Left kidney (tissue), 8 donors: ENCODE results near the gene SAMSN1. TPM values are rescaled to one million over a fixed set of nuclear protein-coding genes. Genes with fewer than 3 reads are reported as not detected.

Experiments
- DNase-seq: peaks from one replicate; pipeline ENCODE4 v3.0.0-alpha.2; 2013
- long read RNA-seq, 8 donors: transcript quantifications; one replicate each; lab custom pipeline, GENCODE V29; 2026
- polyA plus RNA-seq: library from polyadenylated mRNA; unstranded; fragments of 120-200 nt; gene quantifications from one replicate; pipeline ENCODE4 v1.2.1, GENCODE V29; 2013; ENCODE audit not compliant: insufficient read length

SAMSN1 gene
- 3.2 TPM for polyA plus RNA-seq
- long read RNA-seq, donor 1, partial matches to known transcripts: 0 of 1 reads
- long read RNA-seq, donor 1, other reads (novel, unspliced or antisense): 0 of 1 reads
- long read RNA-seq, donor 2, partial matches to known transcripts: 0 of 1 reads
- long read RNA-seq, donor 2, other reads (novel, unspliced or antisense): 0 of 1 reads
- long read RNA-seq, donor 3, partial matches to known transcripts: 0 of 3 reads
- long read RNA-seq, donor 3, other reads (novel, unspliced or antisense): 0 of 3 reads
- long read RNA-seq, donor 4: 0 reads
- long read RNA-seq, donor 5, partial matches to known transcripts: 0 of 3 reads
- long read RNA-seq, donor 5, other reads (novel, unspliced or antisense): 0 of 3 reads
- long read RNA-seq, donor 6: 0 reads
- long read RNA-seq, donor 7, partial matches to known transcripts: 0 of 2 reads
- long read RNA-seq, donor 7, other reads (novel, unspliced or antisense): 0 of 2 reads
- long read RNA-seq, donor 8, partial matches to known transcripts: 0 of 1 reads
- long read RNA-seq, donor 8, other reads (novel, unspliced or antisense): 0 of 1 reads

- DNase-seq: no peak
Observed at GRCh38 chr21:14545906-14546480, at the start of gene SAMSN1. SAMSN1 (minus strand) TSS chr21:14546315; CDS start chr21:14546261, 54 bp downstream.

- no peak for DNase-seq
Observed at GRCh38 chr21:14595449-14595848, 49.3 kb upstream of the SAMSN1 start.

DNA sequence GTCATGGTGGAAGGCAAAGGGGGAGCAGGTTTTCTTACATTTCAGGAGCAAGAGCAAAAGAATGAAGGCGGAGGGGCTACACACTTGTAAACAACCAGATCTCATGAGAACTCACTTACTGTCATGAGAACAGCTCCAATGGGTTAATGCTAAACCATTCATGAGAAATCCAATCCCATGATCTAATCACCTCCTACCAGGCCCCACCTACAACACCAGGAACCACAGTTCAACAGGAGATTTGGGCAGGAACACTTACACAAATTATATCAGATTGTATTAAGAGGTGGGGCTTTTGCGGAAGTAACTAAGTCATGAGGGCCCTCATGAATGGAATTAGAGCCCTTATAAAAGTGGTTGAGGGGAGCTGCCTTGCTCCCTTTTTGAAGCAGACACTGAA is 48.9 kb upstream of the SAMSN1 start:
- no peak for DNase-seq

DNA sequence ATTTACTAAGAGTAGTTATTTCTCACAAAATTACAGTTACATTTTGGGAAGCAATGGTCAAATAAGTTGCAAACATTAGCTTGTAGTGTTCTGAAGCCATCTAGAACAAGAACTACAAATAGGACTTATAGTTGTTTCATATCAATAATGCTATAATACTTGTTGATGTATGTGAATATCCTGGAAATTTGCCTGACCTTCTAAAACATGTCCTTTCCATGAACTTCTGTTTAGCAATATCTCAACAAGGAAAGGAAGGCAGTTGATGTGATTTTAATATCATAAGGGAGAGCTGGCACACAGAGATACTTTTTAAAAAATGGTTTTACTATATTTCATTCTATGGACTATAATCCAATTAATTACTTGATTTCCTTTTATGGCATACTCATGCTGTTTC is 47.1 kb upstream of the SAMSN1 start:
- DNase-seq: no peak

- DNase-seq: no peak
Observed at GRCh38 chr21:14592296-14593000, 46.3 kb upstream of the SAMSN1 start.

- no peak for DNase-seq
Observed at GRCh38 chr21:14591882-14592281, 45.8 kb upstream of the SAMSN1 start.

DNA sequence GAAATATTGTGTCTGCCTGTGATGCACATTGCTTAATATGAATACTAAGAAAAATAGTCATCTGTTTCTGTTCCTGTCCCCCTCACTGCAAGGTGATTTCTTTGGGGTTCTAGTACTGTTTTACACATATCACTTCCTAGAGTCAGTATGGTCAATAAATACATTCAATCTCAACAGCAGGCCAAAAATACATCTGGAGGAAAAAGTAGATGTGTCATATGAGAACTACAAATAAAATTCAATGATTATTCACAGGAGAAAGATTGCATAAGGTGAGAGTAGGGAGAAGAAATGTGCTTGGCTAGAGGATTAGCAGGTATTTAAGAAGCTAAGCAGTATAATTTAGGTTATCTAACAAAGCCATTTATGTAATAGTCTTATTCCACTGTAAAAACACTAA is 45.3 kb upstream of the SAMSN1 start:
- no peak for DNase-seq

DNA sequence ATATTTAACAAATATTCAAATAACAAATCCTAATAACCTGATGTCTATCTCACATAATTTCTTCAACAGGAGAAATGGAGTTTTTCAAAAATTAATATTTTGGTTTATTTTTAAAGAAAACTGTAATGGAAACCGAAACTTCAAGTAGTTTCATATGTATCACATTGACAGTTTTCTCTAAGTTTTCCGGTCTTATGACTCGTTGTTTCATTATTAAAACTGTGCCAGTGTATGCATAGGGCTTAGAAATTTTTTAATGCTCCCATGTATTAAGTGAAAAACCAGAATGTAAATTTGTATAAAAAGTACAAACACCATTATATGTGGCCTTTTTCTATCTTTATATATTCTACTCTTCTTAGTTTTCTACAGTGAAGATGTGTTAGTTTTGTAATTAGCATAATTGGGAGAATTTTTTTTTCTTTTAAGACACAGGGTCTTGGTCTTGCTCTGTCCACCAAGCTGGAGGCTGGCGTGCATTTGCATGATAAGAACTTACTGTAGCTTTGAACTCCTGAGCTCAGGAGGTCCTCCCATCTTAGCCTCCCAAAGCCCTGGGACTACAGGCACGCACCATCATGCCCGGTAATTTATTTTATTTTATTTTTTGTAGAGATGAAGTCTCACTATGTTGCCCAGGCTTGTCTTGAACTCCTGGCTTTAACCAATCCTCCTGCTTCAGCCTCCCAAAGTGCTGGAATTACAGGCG is 43.9 kb upstream of the SAMSN1 start:
- no peak for DNase-seq

- no peak for DNase-seq
Observed at GRCh38 chr21:14587266-14587665, 41.2 kb upstream of the SAMSN1 start.

DNA sequence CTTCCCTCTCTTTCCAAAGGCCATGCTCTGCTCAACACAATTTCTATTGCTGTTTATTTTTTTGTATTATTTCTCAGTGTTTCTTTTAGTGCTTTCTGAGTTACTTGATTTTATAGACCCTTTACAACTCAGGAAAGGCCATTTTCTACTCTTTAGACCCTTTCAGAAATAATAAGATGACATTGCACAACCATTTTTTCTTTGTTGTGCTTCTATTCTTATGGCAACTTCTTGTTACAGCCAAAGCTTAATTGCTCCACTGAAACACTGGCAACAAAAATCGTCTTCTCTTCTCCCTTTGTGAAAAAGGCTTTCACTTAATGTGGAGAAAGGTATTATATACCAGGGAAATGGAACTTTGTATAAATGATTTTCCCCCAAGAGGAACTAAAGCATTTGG is 39.0 kb upstream of the SAMSN1 start:
- DNase-seq: no peak

- DNase-seq: no peak
Observed at GRCh38 chr21:14584357-14585095, 38.4 kb upstream of the SAMSN1 start.

GRCh38 chr21:14583629-14584255 is 37.6 kb upstream of the SAMSN1 start:
- no peak for DNase-seq

GRCh38 chr21:14582934-14583628 is 37.0 kb upstream of the SAMSN1 start:
- DNase-seq: no peak

- DNase-seq: no peak
Observed at GRCh38 chr21:14581902-14582457, 35.9 kb upstream of the SAMSN1 start.

DNA sequence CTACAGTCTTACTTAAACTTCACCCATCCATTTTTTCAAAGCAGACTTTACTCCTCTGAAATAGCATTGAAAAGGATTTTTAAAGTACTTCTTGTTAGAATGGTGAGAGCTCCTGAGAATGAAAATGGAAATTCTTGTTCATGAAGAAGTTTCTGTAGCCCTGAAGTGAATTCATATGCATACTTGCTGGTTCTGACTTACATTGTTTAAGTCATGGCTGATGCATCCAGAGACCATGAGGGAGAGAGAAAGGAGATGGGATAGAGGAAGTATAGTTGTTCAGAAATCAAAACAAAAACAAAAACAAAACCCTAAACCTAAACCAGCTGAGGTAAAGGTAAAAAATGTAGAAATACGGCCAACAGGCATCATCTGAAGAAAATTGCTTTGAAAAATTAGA is 27.1 kb upstream of the SAMSN1 start:
- no peak for DNase-seq

- no peak for DNase-seq
Observed at GRCh38 chr21:14572204-14572780, 26.2 kb upstream of the SAMSN1 start.

DNA sequence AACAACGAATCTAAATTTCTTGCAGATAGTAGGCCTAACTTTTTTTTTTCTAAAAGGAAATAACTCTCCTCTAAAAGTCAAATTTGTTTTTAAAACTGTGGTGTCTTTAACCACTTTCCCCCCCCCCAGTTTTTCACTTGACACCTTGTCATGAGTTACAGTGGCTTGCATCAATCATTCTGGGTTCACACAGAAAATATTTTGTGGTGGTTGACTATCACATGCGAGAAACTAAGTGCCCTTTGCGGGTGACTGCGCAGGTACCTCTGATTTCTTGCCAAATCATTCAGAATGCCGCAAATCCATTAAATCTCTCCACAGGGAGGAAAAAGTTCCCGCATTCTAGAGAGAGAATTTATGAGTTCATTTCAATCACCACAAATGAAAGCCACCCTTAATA is 23.8 kb upstream of the SAMSN1 start:
- no peak for DNase-seq

DNA sequence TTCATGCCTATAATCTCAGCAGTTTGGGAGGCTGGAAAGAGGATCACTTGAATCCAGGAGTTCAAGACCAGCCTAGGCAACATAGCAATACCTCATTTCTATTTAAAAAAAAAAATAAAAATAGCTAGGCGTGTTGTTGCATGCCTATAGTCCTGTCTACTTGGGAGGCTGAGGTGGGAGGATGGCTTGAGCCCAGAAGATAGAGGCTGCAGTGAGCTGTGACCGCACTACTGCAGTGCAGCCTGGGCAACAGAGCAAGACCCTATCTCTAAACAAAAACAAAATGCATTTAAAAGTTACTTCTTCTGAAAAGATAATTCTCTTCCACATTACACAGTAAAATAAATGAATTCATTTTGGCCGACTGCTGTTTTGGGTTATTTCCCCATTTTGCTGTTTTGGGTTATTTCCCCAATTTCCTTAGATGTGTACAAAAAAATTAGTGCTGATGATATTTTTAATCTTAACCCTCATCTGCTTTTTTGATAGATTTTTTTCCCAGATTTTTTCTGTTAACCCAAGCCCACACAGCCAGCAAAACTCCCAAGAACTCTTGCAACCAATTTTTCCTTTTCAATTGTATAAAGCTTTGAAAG is 23.0 kb upstream of the SAMSN1 start:
- DNase-seq: no peak
